Tracheal epithelial cell (primary cell): ENCODE measurements around the gene COX7B. TPM values are rescaled to one million over a fixed set of nuclear protein-coding genes. Genes with fewer than 3 reads are reported as not detected.

Experiments used
- total RNA-seq: library from RNA; depleted of rRNA; stranded (reverse); fragments of >200 nt; gene quantifications from 2 replicates; pipeline ENCODE4 v1.2.1, GENCODE V29; 2014

Gene COX7B, protein sequence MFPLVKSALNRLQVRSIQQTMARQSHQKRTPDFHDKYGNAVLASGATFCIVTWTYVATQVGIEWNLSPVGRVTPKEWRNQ
- total RNA-seq: 326 and 364 TPM in 2 replicates

DNA sequence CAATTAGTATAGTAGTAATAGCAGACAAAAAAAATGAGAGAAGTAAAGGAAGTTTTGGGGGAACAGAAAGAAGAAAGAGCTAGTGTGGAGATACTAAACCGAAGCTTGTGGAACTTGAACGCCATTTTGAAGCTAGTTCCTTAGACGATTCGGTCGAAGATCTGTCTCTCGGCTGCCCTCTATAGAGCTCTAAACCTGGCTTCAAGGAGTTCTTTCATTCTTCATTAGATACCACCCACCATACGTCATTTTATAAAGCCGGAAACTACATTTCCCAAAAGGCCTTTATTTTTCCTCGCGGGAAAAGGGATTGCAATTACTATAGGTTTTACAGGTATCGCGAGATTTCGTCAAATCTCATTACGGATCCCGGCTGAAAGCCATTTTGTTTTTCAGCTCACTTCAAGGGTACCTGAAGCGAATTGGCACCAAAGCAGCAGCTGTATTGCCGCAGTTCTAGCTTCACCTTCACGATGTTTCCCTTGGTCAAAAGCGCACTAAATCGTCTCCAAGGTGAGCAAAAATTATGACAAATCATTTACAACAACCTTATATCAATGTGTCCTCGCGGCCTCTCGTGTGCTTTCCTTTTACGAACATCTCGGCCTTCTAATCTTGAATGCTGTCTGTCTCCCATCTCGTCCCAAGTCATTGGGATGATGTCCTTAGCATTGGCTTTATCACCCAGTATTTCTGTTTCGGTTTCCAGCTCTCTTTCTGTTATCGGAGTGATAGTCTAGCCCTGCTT is at the start of gene COX7B:
Gene COX7B, plus strand, starts transcription at position 388 of the 748 bp plus-strand sequence. Its CDS starts 86 bp downstream, at position 474.

DNA sequence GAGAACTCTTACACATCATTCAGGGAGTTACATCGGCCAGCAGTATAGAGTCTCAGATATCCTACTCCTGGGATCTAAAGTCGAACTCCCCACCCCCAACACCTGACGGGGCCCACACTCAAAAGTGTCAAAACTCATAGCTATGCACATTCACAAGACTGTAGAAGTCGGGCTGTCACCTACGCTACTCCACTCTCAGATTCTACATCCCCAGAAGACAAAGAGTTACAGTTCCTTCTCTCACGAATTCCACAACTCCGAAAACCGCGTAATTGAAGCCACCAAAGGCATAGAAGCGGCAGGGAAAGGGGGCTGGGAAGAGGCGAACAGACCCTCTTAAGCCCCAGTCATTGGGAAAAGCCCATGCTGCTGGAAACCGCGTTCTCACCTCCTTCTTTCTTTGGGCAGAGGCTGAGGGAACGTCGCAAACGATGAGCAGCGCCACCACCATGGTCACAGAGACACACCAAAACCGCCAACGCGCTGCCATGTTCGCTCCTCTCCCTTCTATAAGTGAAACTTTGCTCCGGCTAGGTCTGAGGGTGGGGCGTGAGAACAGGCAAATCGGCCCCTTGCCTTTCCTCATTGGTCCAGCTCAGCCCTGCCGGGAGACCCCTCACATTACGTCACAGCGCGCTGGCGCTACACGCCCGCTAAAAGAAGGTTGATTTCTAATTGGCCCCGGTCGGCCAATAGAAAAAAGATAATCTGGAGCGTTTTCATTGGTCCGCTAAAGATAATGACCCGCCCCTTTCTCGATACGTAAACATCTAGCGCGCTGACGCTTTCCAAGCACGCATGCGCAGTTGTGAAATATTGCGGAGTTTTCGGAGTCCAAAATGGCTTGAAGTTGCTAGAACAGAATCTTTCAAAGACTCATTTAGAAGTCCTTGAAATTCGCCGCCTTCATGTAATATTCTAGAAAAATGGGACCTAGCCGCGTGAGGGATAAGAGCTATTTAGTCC is 4.1 kb upstream of the COX7B start, which contains the start of gene MAGT1:
Gene MAGT1, minus strand, starts transcription at position 515 of the 966 bp plus-strand sequence. Its CDS starts 25 bp downstream, at position 490.

DNA sequence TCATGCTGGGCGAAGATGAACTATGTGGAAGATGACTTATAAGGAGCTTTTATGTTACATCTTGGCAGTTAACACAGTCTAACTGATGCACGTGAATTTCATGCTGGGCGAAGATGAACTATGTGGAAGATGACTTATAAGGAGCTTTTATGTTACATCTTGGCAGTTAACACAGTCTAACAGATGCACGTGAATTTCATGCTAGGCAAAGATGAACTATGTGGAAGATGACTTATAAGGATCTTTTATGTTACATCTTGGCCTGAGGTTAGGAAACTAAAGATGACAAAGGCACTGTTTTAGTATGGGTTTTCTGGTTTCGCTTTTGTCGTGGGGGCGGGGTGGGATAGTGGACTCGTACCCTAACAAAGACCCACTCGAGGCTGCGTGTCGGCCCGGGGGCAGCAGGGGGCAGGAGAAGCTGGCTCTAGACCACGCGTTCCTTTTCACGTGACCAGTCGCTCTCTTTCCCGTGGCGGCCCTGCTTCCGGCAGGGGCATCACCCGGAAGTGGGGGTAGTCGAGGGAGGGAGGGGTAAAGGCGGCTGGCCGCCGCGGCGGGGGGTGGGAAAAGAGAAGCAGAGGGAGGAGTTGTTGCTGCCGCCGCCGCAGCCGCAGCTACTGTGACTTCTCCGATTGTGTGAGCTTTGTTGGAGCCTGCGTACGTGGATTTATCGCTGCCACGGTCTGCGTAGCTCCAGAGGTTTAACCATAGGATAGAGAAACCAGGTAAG is 11.0 kb downstream of the COX7B start, which contains the start of gene ATP7A:
Gene ATP7A, plus strand, starts transcription at position 586 of the 733 bp plus-strand sequence. CDS start 60,949 bp downstream, outside the sequence.

Other genes with a start within 250 kb of the COX7B start
- 25.8 and 48.0 TPM in 2 replicates for gene ATRX, start 113.3 kb upstream of the COX7B start, total RNA-seq
- gene MAGT1, start 4.0 kb upstream of the COX7B start, total RNA-seq: 70.8 and 86.3 TPM in 2 replicates
- 4.0 and 4.6 TPM in 2 replicates for gene ATP7A, start 11.2 kb downstream of the COX7B start, total RNA-seq
- not detected in 2 replicates for gene PGAM4, start 70.2 kb downstream of the COX7B start, total RNA-seq
- gene PGK1, start 204.8 kb downstream of the COX7B start, total RNA-seq: 265 and 647 TPM in 2 replicates
- 2.7 and 7.7 TPM in 2 replicates for gene TAF9B, start 240.2 kb downstream of the COX7B start, total RNA-seq